Astrocyte (in vitro differentiated cells and primary cell): ENCODE results near the gene MKLN1. TPM values are rescaled to one million over a fixed set of nuclear protein-coding genes. Genes with fewer than 3 reads are reported as not detected.
A peak's percentile ranks its signal among the peaks of the same experiment; 100 is the strongest.

Experiments used
- DNase-seq: peaks from one replicate; pipeline ENCODE4 v3.0.0-alpha.2; 2010; ENCODE audit warnings: low read depth
- FAIRE-seq: peaks from 2 replicates; lab custom pipeline; 2011; peaks lifted over from hg19 to GRCh38; lab: Jason Lieb, UNC
- H2AFZ ChIP-seq: 2 replicates; pipeline ENCODE4 v1.6.0; 2012; ENCODE audit warnings: low read depth, low read length, inconsistent platforms
- H3K27ac ChIP-seq: 2 replicates; pipeline ENCODE4 v1.5.1; 2011; ENCODE audit warnings: low read depth, low read length, inconsistent platforms
- H3K27me3 ChIP-seq: 2 replicates; pipeline ENCODE4 v1.6.0; 2011; ENCODE audit warnings: low read length, inconsistent platforms; ENCODE audit not compliant: insufficient read depth
- H3K36me3 ChIP-seq: 2 replicates; pipeline ENCODE4 v1.5.1; 2011; ENCODE audit warnings: low read length, inconsistent platforms; ENCODE audit not compliant: insufficient read depth
- H3K4me1 ChIP-seq: 2 replicates; pipeline ENCODE4 v1.5.1; 2011; ENCODE audit warnings: low read length, inconsistent platforms; ENCODE audit not compliant: insufficient read depth
- H3K4me2 ChIP-seq: 2 replicates; pipeline ENCODE4 v1.6.0; 2012; ENCODE audit warnings: low read length, inconsistent platforms
- H3K4me3 ChIP-seq: 2 replicates; pipeline ENCODE4 v1.5.1; 2011; ENCODE audit warnings: low read depth, mild to moderate bottlenecking, low read length, inconsistent platforms; ENCODE audit not compliant: insufficient read depth
- H3K79me2 ChIP-seq: 2 replicates; pipeline ENCODE4 v1.6.0; 2012; ENCODE audit warnings: mild to moderate bottlenecking, low read length, inconsistent platforms; ENCODE audit not compliant: insufficient read depth
- H3K9ac ChIP-seq: 2 replicates; pipeline ENCODE4 v1.6.0; 2012; ENCODE audit warnings: mild to moderate bottlenecking, low read length, inconsistent platforms
- H3K9me3 ChIP-seq: 2 replicates; pipeline ENCODE4 v1.5.1; 2012; ENCODE audit warnings: low read depth, mild to moderate bottlenecking, low read length, inconsistent platforms; ENCODE audit not compliant: insufficient read depth
- H4K20me1 ChIP-seq: 2 replicates; pipeline ENCODE4 v1.6.0; 2012; ENCODE audit warnings: low read length, inconsistent platforms; ENCODE audit not compliant: insufficient read depth
- H3K27ac Mint-ChIP-seq: one replicate; pipeline ENCODE4 v1.8.0; 2021; ENCODE audit warnings: mild to moderate bottlenecking, mixed read lengths; ENCODE audit not compliant: unreplicated experiment
- H3K27me3 Mint-ChIP-seq: one replicate; pipeline ENCODE4 v1.8.0; 2021; ENCODE audit warnings: low read depth, mixed read lengths; ENCODE audit not compliant: unreplicated experiment
- H3K36me3 Mint-ChIP-seq: one replicate; pipeline ENCODE4 v1.8.0; 2021; ENCODE audit warnings: low read depth, mixed read lengths; ENCODE audit not compliant: unreplicated experiment
- H3K4me1 Mint-ChIP-seq: one replicate; pipeline ENCODE4 v1.8.0; 2021; ENCODE audit warnings: low read depth, mixed read lengths; ENCODE audit not compliant: unreplicated experiment
- H3K4me3 Mint-ChIP-seq: one replicate; pipeline ENCODE4 v1.8.0; 2021; ENCODE audit warnings: mild to moderate bottlenecking, moderate library complexity, mixed read lengths; ENCODE audit not compliant: unreplicated experiment
- H3K9me3 Mint-ChIP-seq: one replicate; pipeline ENCODE4 v1.8.0; 2021; ENCODE audit warnings: mild to moderate bottlenecking, mixed read lengths; ENCODE audit not compliant: unreplicated experiment
- CTCF ChIP-seq: IDR thresholded peaks from 2 replicates; pipeline ENCODE4 v1.5.1; 2011; ENCODE audit warnings: low read depth, mild to moderate bottlenecking, inconsistent platforms, low read length, moderate library complexity; ENCODE audit not compliant: insufficient read depth
- EZH2 ChIP-seq: IDR thresholded peaks from 2 replicates; pipeline ENCODE4 v1.6.1; 2012; ENCODE audit warnings: mild to moderate bottlenecking, low read length, inconsistent platforms; ENCODE audit not compliant: insufficient read depth
- total RNA-seq: library from RNA; stranded (reverse); gene quantifications from 2 replicates; pipeline ENCODE4 v1.2.1, GENCODE V29; 2021

The MKLN1 gene
- total RNA-seq, 1 donor from 2014 or later = 48.0 TPM

DNA sequence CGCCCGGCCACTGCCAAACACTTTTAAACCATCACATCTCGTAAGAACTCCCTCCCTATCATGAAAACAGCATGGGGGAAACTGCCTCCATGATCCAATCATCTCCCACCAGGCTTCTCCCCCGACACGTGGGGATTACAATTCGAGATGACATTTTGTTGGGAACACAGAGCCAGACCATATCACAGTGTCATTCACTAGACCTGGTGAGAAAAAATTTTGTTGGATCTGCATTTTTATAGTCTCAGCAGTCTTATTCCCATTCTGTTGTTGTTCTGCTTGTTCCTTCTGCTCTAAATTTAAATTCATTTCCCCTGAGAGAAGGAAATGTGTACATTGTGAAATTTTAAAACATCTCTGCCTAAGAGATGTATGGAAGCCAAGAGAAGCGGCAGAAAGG lies 4.8 kb upstream of the MKLN1 start:
- H3K27me3 Mint-ChIP-seq = no peaks in the 10 kb centered on the region
- no peak overlapping the region for H3K27ac Mint-ChIP-seq
- peaks cover 11% of the 10 kb centered on the region for H3K9me3 Mint-ChIP-seq
- FAIRE-seq (no peak), DNase-seq (no peak)
- no peak overlapping the region for H2AFZ ChIP-seq
- H3K36me3 ChIP-seq = no peaks in the 10 kb centered on the region
- peaks cover 10% of the 10 kb centered on the region for H3K36me3 Mint-ChIP-seq
- H3K4me2 ChIP-seq = no peak overlapping the region
- H4K20me1 ChIP-seq = no peaks in the 10 kb centered on the region
- no peak overlapping the region for H3K4me3 Mint-ChIP-seq
- no peak for TF ChIP-seq EZH2
- TF ChIP-seq CTCF = no peak
- H3K9ac ChIP-seq = no peak overlapping the region
- peaks cover 7% of the 10 kb centered on the region for H3K79me2 ChIP-seq
- H3K4me1 ChIP-seq = peaks cover 5% of the 10 kb centered on the region
- no peak overlapping the region for H3K27ac ChIP-seq
- H3K9me3 ChIP-seq = no peaks in the 10 kb centered on the region
- no peak overlapping the region for H3K4me3 ChIP-seq
- H3K27me3 ChIP-seq = no peaks in the 10 kb centered on the region
- H3K4me1 Mint-ChIP-seq = peaks cover 17% of the 10 kb centered on the region

DNA sequence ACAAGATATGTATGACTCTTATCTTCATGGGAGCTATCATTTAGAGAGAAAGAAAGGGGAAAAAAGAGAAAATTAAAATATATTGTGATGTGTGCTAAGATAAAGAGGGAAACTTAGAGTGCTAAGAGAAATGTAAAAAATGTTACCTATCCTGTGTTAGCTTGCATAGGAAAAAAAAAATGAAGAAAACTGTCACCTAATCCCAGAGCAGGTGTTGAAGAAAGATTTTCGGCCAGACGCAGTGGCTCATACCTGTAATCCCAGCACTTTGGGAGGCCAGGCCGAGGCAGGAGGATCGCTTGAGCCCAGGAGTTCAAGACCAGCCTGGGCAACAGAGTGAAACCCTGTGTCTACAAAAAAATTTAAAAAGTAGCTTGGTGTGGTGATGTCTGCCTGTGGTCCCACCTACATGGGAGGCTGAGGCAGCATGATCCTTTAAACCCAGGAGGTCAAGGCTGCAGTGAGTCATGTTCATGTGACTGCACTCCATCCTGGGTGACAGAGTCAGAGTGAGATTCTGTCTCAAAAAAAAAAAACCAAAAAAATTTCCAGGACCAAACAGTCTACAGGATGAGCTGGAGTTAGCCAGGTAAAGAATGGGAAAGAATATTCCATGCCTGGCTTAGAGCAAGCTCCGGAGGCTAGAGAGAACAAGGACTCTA lies 2.4 kb upstream of the MKLN1 start:
- no peaks in the 10 kb centered on the region for H3K9me3 ChIP-seq
- no peak overlapping the region for H3K27ac Mint-ChIP-seq
- H3K27me3 ChIP-seq = no peaks in the 10 kb centered on the region
- H2AFZ ChIP-seq = no peak overlapping the region
- H3K27me3 Mint-ChIP-seq = no peaks in the 10 kb centered on the region
- no peaks in the 10 kb centered on the region for H3K36me3 ChIP-seq
- peaks cover 32% of the 10 kb centered on the region for H3K79me2 ChIP-seq
- no peak overlapping the region for H3K4me3 ChIP-seq
- no peak overlapping the region for H3K27ac ChIP-seq
- FAIRE-seq (no peak), DNase-seq (no peak)
- H4K20me1 ChIP-seq = peaks cover 20% of the 10 kb centered on the region
- peaks cover 12% of the 10 kb centered on the region for H3K4me1 ChIP-seq
- H3K4me3 Mint-ChIP-seq = peak overlapping the region; percentile 20
- H3K36me3 Mint-ChIP-seq = peaks cover 8% of the 10 kb centered on the region
- H3K9ac ChIP-seq = no peak overlapping the region
- no peak for TF ChIP-seq CTCF
- TF ChIP-seq EZH2 = no peak
- peaks cover 27% of the 10 kb centered on the region for H3K4me1 Mint-ChIP-seq
- peaks cover 7% of the 10 kb centered on the region for H3K9me3 Mint-ChIP-seq
- H3K4me2 ChIP-seq = no peak overlapping the region

- Histone ChIP-seq H3K9ac (peak overlapping the region; percentile 100), H2AFZ (peak overlapping the region; percentile 99), H4K20me1 (peaks cover 30% of the 10 kb centered on the region), H3K27ac (no peak overlapping the region), H3K79me2 (peaks cover 45% of the 10 kb centered on the region), H3K4me1 (peaks cover 12% of the 10 kb centered on the region), H3K4me3 (peak overlapping the region; percentile 98), H3K9me3 (no peaks in the 10 kb centered on the region), H3K36me3 (no peaks in the 10 kb centered on the region), H3K4me2 (peak overlapping the region; percentile 92), H3K27me3 (no peaks in the 10 kb centered on the region)
- Mint-ChIP-seq H3K27me3 (no peaks in the 10 kb centered on the region), H3K36me3 (peaks cover 5% of the 10 kb centered on the region), H3K4me3 (peak overlapping the region; percentile 98), H3K9me3 (no peaks in the 10 kb centered on the region), H3K27ac (peak overlapping the region; percentile 93), H3K4me1 (peaks cover 30% of the 10 kb centered on the region)
- DNase-seq (no peak), FAIRE-seq (no peak)
- TF ChIP-seq EZH2 (no peak), CTCF (no peak)
These were observed 1.1 kb upstream of the MKLN1 start for GRCh38 chr7:131326576-131326975.
